ENCODE results near the gene OR9A2. TPM values are rescaled to one million over a fixed set of nuclear protein-coding genes. Genes with fewer than 3 reads are reported as not detected.

OR9A2 gene
- total RNA-seq, 1 experiment from 2014 or later = not detected

- H3K36me3 ChIP-seq (ENCODE audit: control insufficient read depth in 1 of 2, insufficient read depth in 2 of 2, low read length in 2 of 2) = no peaks in the 10 kb centered on the region
- H3K4me2 ChIP-seq (ENCODE audit: low read length) = peak overlapping the region; percentile 77
- BruUV-seq (replicated peaks) = no TSS peak
- no peaks in the 10 kb centered on the region for H4K20me1 ChIP-seq (ENCODE audit: insufficient read depth)
- POLR2A ChIA-PET = no interaction called here
- CTCF ChIA-PET = interaction anchor here (0.7 to 18.9 kb wide), 20 partner anchors 8 to 446 kb away, joined by 3 to 331 read pairs (median 6); partner anchors contain the start of genes EPHB6 and TRPV6
- peak overlapping the region; percentile 11 to 50; a peak in 3 of 4 replicates for H3K4me3 ChIP-seq (replicated peaks in 1 of 2; ENCODE audit: low read depth in 1 of 2, low read length in 2 of 2)
- peak; percentile 36 for DNase-seq (ENCODE audit: low read depth, low spot score)
- 0 out of 2 replicates have a peak overlapping the region, but pooled peaks have one; percentile 22 for H3K9ac ChIP-seq (ENCODE audit: low read length)
- peaks cover 0 to 8% of the 10 kb centered on the region in 2 experiments; a peak in 1 of 4 replicates for H3K4me1 ChIP-seq (ENCODE audit: control insufficient read depth in 1 of 2, insufficient read depth in 2 of 2, low read length in 2 of 2)
- H3K79me2 ChIP-seq (ENCODE audit: insufficient read depth, low read length) = no peaks in the 10 kb centered on the region
- intact Hi-C loops (cut with micrococcal nuclease) = loop anchor here (1.0 to 10.0 kb wide), 6 partner anchors 123 to 491 kb away; no protein-coding TSS in a partner anchor
- H2AFZ ChIP-seq (ENCODE audit: low read depth, low read length, poor library complexity, severe bottlenecking) = peak overlapping the region; percentile 99
- no peak for TF ChIP-seq EZH2phosphoT487 (IDR thresholded peaks at IDR 0.05; ENCODE audit: borderline replicate concordance)
- TF ChIP-seq CTCF (IDR thresholded peaks at IDR 0.05 in 2 of 3, conservative IDR thresholded peaks at IDR 0.05 in 1 of 3; ENCODE audit: borderline replicate concordance in 1 of 3, insufficient read depth in 1 of 3, low read depth in 2 of 3, low read length in 2 of 3) = peak; percentile 63 to 80 (median 79)
- peak; percentile 34; the same call in 1 of the 2 replicates for TF ChIP-seq CBX3 (IDR thresholded peaks at IDR 0.05; ENCODE audit: low read depth)
- TF ChIP-seq EZH2 (IDR thresholded peaks at IDR 0.05) = no peak
- no peak for TF ChIP-seq TCF7L2 (IDR thresholded peaks at IDR 0.05; ENCODE audit: borderline replicate concordance, extremely low read depth, insufficient read depth, insufficient read length)
- no peak for TF ChIP-seq SIN3A (IDR thresholded peaks at IDR 0.05; ENCODE audit: low read depth)
- TF ChIP-seq CEBPB (IDR thresholded peaks at IDR 0.05; ENCODE audit: low read depth) = no peak
- peak; percentile 91 for TF ChIP-seq YY1 (IDR thresholded peaks at IDR 0.05; ENCODE audit: extremely low read depth, insufficient replicate concordance, low read depth, low read length)
- TF ChIP-seq FOSL1 (IDR thresholded peaks at IDR 0.05; ENCODE audit: low read depth) = no peak
- TF ChIP-seq RAD21 (IDR thresholded peaks at IDR 0.05; ENCODE audit: low read depth) = peak; percentile 67
- no peak for TF ChIP-seq MAX (IDR thresholded peaks at IDR 0.05)
- TF ChIP-seq SRF (IDR thresholded peaks at IDR 0.05; ENCODE audit: low read depth) = no peak
- no peak for TF ChIP-seq ELF1 (IDR thresholded peaks at IDR 0.05; ENCODE audit: borderline replicate concordance, low read depth)
- TF ChIP-seq EGR1 (IDR thresholded peaks at IDR 0.05; ENCODE audit: low read depth) = no peak
- no peaks in the 10 kb centered on the region for H3K27me3 ChIP-seq (ENCODE audit: insufficient read depth, low read length)
- no peaks in the 10 kb centered on the region for H3K9me3 ChIP-seq (ENCODE audit: control insufficient read depth in 1 of 2, insufficient read depth in 1 of 2, low read depth in 1 of 2, low read length in 2 of 2)
- no peaks in the 10 kb centered on the region for H3K9me2 ChIP-seq (ENCODE audit: insufficient read depth)
- peak; percentile 51 for ATAC-seq
- no peak overlapping the region for H3K27ac ChIP-seq (ENCODE audit: low read depth, low read length)
- RAD21 ChIA-PET (ENCODE audit: low non-redundant PET in 1 of 2, low total read pairs in 2 of 2, uncharacterized antibody in 2 of 2, unreplicated experiment in 2 of 2) = interaction anchor here (0.9 to 1.8 kb wide), 3 partner anchors 131 to 212 kb away, joined by 3 to 10 read pairs (median 5); no protein-coding TSS in a partner anchor
Observed at GRCh38 chr7:143003393-143004051, 23.4 kb downstream of the OR9A2 start.
